Effector memory CD4-positive, alpha-beta T cell (primary cell): Measurements from ENCODE around the gene NBPF11.
"Not testable (repeated sequence)": the region's sequence is repeated elsewhere in the genome, so short reads cannot be mapped to it uniquely, and the experiment has no call there.

Experiments used
- DNase-seq, 3 donors: peaks; one replicate each; pipeline ENCODE4 v3.0.0-alpha.2; 2020
- H3K27ac ChIP-seq: 2 replicates; pipeline ENCODE4 v1.7.0; 2013; ENCODE audit warnings: mild to moderate bottlenecking, low read length, moderate library complexity; ENCODE audit not compliant: insufficient read depth, poor library complexity, severe bottlenecking
- H3K27me3 ChIP-seq: replicated peaks from 2 replicates; pipeline ENCODE4 v1.7.0; 2013; ENCODE audit warnings: mild to moderate bottlenecking, low read length; ENCODE audit not compliant: insufficient read depth, control insufficient read depth, poor library complexity, severe bottlenecking
- H3K36me3 ChIP-seq: 2 replicates; pipeline ENCODE4 v1.7.0; 2013; ENCODE audit warnings: mild to moderate bottlenecking, low read length, moderate library complexity; ENCODE audit not compliant: control insufficient read depth, insufficient read depth
- H3K4me1 ChIP-seq: 2 replicates; pipeline ENCODE4 v1.7.0; 2013; ENCODE audit warnings: low read length, mild to moderate bottlenecking; ENCODE audit not compliant: control insufficient read depth, insufficient read depth, poor library complexity, severe bottlenecking
- H3K4me3 ChIP-seq: 2 replicates; pipeline ENCODE4 v1.7.0; 2013; ENCODE audit warnings: low read length, low read depth, mild to moderate bottlenecking; ENCODE audit not compliant: insufficient read depth, poor library complexity, severe bottlenecking
- H3K9me3 ChIP-seq: 2 replicates; pipeline ENCODE4 v1.7.0; 2013; ENCODE audit warnings: mild to moderate bottlenecking, low read length, moderate library complexity; ENCODE audit not compliant: control insufficient read depth

Gene NBPF11

DNA sequence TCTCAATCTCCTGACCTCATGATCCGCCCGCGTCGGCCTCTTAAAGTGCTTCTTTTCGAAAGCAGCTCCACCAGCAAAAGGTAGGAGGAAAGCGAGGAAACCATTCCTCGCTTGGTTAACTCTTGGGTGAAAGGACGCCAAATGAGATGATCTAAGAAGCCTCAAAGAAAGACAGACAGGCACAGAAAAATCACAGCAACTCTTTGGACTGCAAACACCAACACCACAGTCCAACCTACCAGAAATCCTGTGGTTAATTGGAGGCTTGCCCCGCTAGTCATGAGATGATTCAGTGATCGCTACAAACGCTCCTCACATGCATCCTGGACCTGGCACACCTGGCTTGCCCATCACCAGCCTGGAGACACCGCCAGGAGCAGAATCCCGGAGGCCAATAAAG lies 1.1 kb downstream of the NBPF11 start:
- H3K4me3 ChIP-seq: peak overlapping the region; percentile 68
- H3K4me1 ChIP-seq, H3K27ac ChIP-seq, H3K36me3 ChIP-seq, DNase-seq, H3K9me3 ChIP-seq, H3K27me3 ChIP-seq: not testable (repeated sequence)

DNA sequence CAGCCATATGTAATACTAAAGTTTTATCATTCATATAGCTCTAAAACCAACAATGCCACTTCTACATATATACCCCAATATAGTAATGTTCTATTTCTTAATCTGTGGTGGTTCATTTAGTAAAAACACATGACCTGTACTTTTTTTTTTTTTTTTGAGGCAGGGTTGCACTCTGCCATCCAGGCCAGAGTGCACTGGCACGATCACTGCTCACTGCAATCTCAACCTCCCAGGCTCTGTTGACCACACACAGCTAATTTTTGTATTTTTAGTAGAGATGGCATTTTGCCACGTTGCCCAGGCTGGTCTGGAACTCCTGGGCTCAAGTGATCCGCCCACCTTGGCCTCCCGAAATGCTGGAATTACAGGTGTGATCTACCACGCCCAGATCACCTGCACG lies 2.1 kb downstream of the NBPF11 start:
- H3K27ac ChIP-seq, H3K4me1 ChIP-seq, DNase-seq, H3K27me3 ChIP-seq, H3K9me3 ChIP-seq, H3K4me3 ChIP-seq, H3K36me3 ChIP-seq: not testable (repeated sequence)

DNA sequence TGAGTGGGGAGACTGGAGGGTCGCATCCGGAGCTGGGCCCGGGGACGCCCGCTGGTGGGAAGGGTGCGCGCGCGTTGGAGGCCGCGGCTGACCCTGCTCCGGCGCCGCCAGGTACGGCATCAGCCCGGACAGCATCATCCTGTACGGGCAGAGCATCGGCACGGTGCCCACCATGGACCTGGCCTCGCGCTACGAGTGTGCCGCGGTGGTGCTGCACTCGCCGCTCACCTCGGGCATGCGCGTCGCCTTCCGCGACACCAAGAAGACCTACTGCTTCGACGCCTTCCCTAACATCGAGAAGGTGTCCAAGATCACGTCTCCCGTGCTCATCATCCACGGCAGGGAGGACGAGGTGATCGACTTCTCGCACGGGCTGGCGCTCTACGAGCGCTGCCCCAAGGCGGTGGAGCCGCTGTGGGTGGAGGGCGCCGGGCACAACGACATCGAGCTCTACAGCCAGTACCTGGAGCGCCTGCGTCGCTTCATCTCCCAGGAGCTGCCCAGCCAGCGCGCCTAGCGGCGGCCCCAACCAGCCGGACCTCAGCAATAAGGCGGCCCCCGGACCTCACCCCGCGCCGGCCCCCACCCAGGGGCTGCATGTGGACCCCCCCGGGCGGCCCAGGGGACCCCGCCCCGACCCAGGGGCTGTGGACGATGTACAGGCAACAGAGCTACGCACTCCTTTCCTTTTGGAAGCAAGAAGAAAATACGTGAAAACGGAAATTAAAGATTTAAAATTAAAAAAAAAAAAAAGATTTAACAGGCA lies 2.8 kb downstream of the NBPF11 start:
- not testable (repeated sequence) for H3K4me3 ChIP-seq, H3K4me1 ChIP-seq, H3K36me3 ChIP-seq, H3K9me3 ChIP-seq, DNase-seq, H3K27me3 ChIP-seq, H3K27ac ChIP-seq

DNA sequence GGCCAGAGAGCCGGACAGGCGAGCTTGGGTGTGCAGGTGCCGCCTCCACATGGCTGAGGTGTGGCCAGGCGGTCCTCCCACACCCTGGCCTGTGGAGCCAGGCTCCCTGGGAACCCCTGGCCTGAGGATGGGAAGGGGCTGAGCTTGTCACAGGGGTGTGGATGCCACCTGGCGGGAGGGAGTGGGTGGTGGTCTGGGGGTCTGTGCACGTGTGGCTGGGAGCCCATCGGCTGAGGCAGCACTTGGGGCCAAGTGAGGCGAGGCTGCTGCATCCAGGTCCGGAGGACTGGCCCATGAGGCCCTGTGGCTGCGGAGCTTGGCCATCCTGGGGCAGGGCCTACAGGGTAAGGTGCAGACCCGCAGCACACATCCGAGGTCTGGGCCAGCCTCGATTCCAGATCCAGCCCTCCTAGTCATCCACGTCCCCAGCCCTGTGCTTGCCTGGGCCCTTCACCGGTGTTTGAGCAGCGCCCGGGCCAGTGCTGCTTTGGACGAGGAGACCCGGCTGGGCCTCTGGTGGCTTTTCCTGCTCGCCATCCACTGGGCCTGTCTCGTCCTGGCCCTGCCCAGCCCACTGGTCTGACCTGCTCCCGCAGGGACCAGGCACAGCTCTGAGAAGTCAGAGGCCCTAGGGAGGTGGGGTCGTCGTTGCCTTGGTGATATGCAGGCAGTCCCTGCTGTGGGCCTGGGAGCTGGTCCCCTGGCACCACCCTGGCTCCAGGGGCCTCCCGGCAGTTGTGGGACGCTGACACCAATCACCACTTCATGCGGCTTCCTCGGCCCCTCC lies 4.8 kb downstream of the NBPF11 start:
- H3K9me3 ChIP-seq, DNase-seq, H3K4me1 ChIP-seq, H3K4me3 ChIP-seq, H3K27ac ChIP-seq, H3K27me3 ChIP-seq, H3K36me3 ChIP-seq: not testable (repeated sequence)

DNA sequence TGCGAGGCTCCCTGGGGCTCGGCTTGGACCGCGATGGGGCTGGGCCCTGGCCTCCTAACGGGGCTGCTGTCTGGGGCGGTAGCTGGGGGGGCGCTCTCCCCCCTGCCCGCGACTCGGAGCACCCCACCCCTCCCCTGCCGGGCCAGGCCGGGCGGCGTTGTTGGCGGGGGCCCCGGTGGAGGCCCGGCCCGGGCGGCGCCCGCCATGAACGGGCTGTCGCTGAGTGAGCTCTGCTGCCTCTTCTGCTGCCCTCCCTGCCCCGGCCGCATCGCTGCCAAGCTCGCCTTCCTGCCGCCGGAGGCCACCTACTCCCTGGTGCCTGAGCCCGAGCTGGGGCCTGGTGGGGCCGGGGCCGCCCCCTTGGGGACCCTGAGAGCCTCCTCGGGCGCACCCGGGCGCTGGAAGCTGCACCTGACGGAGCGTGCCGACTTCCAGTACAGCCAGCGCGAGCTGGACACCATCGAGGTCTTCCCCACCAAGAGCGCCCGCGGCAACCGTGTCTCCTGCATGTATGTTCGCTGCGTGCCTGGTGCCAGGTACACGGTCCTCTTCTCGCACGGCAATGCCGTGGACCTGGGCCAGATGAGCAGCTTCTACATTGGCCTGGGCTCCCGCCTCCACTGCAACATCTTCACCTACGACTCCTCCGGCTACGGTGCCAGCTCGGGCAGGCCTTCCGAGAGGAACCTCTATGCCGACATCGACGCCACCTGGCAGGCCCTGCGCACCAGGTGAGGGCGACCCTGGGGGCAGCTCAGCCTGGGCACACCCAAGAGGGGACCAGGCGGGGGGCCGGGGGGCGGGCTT lies 5.7 kb downstream of the NBPF11 start:
- H3K9me3 ChIP-seq, H3K27me3 ChIP-seq, H3K4me3 ChIP-seq, H3K36me3 ChIP-seq, DNase-seq, H3K27ac ChIP-seq, H3K4me1 ChIP-seq: not testable (repeated sequence)

DNA sequence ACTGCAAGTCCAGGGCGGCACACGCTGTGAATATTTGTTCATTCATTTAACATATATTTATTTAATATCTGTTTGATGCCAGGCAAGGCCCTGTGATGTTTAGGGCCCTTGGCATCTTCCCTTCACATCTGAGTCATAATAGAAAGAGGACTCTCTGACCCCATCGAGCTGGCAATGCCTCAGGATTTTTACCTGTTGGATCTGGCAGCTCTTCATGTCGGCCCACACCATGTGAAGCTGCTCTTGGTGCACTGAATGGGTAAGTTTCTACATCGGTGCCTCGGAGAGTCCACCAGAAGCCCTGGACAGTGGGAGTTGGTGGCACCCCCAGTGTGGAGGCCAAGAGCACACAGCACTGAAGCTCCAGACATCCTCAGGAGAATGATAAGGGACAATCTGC lies 8.9 kb downstream of the NBPF11 start:
- H3K4me1 ChIP-seq, H3K27ac ChIP-seq, H3K27me3 ChIP-seq, H3K9me3 ChIP-seq, DNase-seq, H3K4me3 ChIP-seq, H3K36me3 ChIP-seq: not testable (repeated sequence)

DNA sequence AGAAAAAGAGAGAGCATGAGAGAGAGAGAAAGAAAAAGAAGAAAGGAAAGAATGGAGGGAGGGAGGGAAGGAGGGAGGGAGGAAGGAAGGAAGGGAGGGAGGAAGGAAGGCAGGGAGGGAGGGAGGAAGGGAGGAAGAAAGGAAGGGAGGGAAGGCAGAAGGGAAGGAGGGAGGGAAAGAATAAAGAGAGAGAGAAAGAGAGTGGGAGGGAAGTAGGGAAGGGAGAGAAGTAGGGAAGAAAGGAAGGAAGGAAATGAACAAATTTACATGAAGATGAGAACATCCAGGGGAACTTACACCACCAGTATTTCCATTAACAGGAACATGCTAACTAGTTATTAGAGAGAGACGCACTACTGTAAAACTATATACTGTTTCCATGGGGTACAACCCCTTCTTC lies 10.1 kb downstream of the NBPF11 start:
- H3K4me3 ChIP-seq, H3K36me3 ChIP-seq, H3K9me3 ChIP-seq, DNase-seq, H3K4me1 ChIP-seq, H3K27me3 ChIP-seq, H3K27ac ChIP-seq: not testable (repeated sequence)

DNA sequence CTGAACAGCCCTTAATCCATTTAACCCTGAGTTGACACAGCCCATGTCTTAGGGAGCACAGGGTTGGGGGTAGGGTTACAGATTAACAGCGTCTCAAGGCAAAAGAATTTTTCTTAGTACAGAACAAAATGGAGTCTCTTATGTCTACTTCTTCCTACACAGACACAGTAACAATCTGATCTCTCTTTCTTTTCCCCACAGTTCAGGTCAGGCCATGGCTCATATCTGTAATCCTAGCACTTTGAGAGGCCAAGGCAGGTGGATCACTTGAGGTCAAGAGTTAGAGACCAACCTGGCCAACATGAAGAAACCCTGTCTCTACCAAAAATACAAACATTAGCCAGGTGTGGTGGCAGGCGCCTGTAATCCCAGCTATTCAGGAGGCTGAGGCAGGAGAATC lies 13.5 kb downstream of the NBPF11 start:
- H3K9me3 ChIP-seq, H3K27me3 ChIP-seq, H3K4me3 ChIP-seq, H3K27ac ChIP-seq, H3K36me3 ChIP-seq, H3K4me1 ChIP-seq, DNase-seq: not testable (repeated sequence)

DNA sequence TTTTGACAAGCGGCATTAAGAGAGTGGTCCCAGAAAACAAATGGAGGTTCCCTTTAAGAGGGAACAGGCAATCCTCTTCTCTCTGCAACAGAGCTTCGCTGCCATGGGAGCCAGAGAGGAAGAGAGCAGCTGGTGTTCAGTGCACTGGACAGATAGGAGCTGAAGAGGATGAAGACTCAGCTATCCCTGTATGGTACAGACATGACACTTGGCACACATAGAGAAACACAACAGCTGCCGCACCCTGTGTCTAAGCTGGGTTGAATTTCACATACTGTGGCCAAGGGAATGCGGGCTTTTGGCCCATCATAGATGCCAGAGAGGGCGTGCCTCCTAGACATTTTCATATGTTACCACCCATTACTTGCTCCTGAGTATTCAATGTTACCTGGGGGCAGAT lies 29.7 kb downstream of the NBPF11 start:
- H3K36me3 ChIP-seq, H3K27me3 ChIP-seq, H3K4me3 ChIP-seq, H3K9me3 ChIP-seq, DNase-seq, H3K27ac ChIP-seq, H3K4me1 ChIP-seq: not testable (repeated sequence)

DNA sequence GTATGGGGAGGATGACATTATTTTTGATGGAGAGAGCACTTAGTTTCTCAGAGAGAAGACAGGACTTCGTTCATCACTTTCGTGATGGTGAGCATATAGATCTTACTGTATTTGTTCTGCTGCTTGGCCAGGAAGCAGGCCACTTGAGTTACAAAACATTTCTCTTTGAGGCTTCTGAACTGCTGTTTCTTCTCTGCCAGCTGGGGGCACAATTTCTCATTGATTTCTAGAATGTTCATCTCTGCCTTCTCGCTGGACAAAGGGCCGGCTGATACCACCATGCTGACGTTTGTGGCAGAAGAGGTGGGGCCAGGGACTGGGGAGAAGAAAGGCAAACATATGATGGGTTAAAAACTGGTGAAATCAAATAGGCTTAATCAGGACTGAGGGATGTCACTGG lies 31.7 kb downstream of the NBPF11 start:
- not testable (repeated sequence) for H3K27ac ChIP-seq, H3K4me1 ChIP-seq, H3K4me3 ChIP-seq, H3K36me3 ChIP-seq, H3K27me3 ChIP-seq, DNase-seq, H3K9me3 ChIP-seq
